Right ventricle myocardium inferior (tissue), 1 donor: ENCODE results near the gene IRF4. TPM values are rescaled to one million over a fixed set of nuclear protein-coding genes. Genes with fewer than 3 reads are reported as not detected.

Experiments
- ATAC-seq: fragments of 200-7000 bp; cut with Tn5 transposase; one replicate; pipeline ENCODE4 v1.9.1; 2020; ENCODE audit warnings: mild to moderate bottlenecking, moderate library complexity
- DNase-seq: peaks from one replicate; pipeline ENCODE4 v3.0.0; 2021; ENCODE audit errors: missing footprints
- intact Hi-C: fragments of 100-400 bp; cut with DNase I; formaldehyde crosslinking; loops from one replicate; pipeline ENCODE4 v1.11.0; 2022
- total RNA-seq: library from RNA; stranded (reverse); fragmentation: NEBNext Ultra II Directional; extraction: Animal tissue kit (Norgen Biotek cat#: 25700); gene quantifications from one replicate; pipeline ENCODE4 v1.2.1, GENCODE V29; 2021
- donor health status: DM: no; HTN: yes; CAD: no; lungs with severe emphysema.

The IRF4 gene
- total RNA-seq, 1 donor from 2014 or later: 0.68 TPM

DNA sequence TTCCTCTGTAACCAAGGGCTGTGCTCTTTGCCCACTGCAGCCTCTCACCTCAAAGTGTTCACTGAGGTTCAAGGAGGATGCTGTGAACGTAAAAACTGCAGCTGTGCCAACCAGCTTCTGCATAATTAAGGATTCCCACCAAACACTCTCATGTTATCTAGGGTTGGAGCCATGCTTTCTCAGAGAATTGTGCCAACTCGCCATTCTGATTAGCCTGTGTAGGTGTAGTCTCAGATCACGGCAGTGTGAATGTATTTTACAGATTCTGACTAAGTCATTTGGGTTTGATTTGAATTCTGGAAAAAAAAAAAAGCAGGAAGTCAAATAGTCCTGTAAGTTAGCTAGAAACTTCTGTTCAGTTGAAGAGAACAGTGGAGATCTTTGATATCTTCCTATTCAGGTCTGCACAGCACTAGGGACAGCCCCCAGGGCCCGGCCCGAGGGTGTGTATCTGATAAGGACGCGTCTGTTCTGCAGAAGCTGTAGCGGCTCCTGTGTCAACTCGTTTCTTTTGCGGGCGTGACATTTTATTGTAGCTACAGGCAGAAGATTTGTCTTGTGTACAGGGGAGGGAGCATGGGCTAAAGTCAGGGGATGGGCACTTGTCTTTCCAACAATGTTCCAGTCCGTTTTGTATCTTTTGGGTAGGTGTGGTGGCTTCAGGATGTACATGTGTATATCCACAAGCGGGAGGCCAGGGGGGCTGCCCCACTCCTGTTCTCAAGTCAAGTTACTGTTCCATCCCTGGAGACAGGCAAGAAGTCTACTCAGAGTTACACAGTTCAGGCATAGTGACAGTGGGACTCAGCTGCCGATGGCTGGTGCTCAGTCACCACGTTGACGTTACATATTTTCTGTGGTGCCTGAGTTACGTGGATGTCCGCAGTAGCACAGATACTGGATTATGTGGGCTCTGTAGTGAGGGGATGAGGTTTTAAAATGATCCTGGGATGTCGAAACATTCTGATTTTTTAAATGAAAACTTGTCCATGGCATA is 12.4 kb downstream of the IRF4 start:
- DNase-seq: no peak
- intact Hi-C loops: no loop called here
- no peak for ATAC-seq

DNA sequence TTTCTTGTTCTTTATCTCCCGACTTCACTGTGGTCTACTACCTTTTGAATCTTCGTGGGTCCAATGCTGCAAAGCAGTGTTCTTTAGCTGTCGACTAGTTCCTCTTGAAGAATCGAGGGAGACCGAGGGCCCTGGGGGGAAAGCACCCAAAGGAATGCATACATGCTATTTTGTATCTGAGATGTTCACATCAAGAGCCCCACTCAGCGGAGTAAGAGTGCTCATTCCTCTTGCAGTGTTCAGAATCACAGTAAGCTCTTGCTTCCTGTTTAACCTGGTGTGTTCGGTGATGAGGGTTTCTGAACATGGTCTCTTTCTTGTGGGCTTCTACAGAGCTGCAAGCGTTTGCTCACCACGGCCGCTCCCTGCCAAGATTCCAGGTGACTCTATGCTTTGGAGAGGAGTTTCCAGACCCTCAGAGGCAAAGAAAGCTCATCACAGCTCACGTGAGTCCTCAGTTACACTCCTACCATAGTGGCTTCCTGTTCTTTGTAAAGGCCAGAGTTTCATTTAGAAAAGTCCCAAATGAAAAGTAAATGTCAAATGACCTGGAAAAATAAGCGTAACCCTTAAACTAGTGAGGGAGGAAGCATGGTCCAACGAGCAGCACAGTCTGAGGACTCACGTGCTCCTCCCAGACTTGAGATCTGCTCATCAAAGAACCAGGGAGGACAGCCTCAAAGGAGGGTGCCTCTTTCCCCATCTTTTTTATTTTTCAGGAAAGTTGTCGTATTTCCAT is 13.3 kb downstream of the IRF4 start:
- intact Hi-C loops: no loop called here
- ATAC-seq (no peak), DNase-seq (no peak)

DNA sequence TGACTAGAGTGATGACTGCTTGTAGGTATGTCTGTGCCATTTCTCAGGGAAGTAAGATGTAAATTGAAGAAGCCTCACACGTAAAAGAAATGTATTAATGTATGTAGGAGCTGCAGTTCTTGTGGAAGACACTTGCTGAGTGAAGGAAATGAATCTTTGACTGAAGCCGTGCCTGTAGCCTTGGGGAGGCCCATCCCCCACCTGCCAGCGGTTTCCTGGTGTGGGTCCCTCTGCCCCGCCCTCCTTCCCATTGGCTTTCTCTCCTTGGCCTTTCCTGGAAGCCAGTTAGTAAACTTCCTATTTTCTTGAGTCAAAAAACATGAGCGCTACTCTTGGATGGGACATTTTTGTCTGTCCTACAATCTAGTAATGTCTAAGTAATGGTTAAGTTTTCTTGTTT is 16.6 kb downstream of the IRF4 start:
- DNase-seq (no peak), ATAC-seq (peak; percentile 6)
- intact Hi-C loops: loop anchor here (2.0 kb wide), 1 partner anchor 219 kb away; no protein-coding TSS in a partner anchor

DNA sequence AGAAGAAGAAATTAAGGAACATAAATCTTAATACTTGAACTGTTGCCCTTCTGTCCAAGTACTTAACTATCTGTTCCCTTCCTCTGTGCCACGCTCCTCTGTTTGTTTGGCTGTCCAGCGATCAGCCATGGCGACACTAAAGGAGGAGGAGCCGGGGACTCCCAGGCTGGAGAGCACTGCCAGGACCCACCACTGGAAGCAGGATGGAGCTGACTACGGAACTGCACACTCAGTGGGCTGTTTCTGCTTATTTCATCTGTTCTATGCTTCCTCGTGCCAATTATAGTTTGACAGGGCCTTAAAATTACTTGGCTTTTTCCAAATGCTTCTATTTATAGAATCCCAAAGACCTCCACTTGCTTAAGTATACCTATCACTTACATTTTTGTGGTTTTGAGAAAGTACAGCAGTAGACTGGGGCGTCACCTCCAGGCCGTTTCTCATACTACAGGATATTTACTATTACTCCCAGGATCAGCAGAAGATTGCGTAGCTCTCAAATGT is 17.1 kb downstream of the IRF4 start:
- intact Hi-C loops: loop anchor here (2.0 kb wide), 1 partner anchor 220 kb away; no protein-coding TSS in a partner anchor
- ATAC-seq (peak; percentile 97), DNase-seq (no peak)

DNA sequence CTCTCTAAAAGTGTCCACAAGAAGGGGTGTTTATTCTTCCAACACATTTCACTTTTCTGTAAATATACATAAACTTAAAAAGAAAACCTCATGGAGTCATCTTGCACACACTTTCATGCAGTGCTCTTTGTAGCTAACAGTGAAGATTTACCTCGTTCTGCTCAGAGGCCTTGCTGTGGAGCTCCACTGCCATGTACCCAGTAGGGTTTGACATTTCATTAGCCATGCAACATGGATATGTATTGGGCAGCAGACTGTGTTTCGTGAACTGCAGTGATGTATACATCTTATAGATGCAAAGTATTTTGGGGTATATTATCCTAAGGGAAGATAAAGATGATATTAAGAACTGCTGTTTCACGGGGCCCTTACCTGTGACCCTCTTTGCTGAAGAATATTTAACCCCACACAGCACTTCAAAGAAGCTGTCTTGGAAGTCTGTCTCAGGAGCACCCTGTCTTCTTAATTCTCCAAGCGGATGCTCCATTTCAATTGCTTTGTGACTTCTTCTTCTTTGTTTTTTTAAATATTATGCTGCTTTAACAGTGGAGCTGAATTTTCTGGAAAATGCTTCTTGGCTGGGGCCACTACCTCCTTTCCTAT is 17.9 kb downstream of the IRF4 start:
- no peak for ATAC-seq
- intact Hi-C loops: loop anchor here (2.0 kb wide), 1 partner anchor 221 kb away; no protein-coding TSS in a partner anchor
- no peak for DNase-seq

DNA sequence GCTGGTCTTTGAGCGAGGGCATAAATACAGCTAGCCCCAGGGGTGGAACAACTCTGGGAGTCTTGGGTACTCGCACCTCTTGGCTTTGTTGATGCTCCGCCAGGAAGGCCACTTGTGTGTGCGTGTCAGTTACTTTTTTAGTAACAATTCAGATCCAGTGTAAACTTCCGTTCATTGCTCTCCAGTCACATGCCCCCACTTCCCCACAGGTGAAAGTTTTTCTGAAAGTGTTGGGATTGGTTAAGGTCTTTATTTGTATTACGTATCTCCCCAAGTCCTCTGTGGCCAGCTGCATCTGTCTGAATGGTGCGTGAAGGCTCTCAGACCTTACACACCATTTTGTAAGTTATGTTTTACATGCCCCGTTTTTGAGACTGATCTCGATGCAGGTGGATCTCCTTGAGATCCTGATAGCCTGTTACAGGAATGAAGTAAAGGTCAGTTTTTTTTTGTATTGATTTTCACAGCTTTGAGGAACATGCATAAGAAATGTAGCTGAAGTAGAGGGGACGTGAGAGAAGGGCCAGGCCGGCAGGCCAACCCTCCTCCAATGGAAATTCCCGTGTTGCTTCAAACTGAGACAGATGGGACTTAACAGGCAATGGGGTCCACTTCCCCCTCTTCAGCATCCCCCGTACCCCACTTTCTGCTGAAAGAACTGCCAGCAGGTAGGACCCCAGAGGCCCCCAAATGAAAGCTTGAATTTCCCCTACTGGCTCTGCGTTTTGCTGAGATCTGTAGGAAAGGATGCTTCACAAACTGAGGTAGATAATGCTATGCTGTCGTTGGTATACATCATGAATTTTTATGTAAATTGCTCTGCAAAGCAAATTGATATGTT is 19.2 kb downstream of the IRF4 start:
- DNase-seq: no peak
- intact Hi-C loops: no loop called here
- no peak for ATAC-seq

DNA sequence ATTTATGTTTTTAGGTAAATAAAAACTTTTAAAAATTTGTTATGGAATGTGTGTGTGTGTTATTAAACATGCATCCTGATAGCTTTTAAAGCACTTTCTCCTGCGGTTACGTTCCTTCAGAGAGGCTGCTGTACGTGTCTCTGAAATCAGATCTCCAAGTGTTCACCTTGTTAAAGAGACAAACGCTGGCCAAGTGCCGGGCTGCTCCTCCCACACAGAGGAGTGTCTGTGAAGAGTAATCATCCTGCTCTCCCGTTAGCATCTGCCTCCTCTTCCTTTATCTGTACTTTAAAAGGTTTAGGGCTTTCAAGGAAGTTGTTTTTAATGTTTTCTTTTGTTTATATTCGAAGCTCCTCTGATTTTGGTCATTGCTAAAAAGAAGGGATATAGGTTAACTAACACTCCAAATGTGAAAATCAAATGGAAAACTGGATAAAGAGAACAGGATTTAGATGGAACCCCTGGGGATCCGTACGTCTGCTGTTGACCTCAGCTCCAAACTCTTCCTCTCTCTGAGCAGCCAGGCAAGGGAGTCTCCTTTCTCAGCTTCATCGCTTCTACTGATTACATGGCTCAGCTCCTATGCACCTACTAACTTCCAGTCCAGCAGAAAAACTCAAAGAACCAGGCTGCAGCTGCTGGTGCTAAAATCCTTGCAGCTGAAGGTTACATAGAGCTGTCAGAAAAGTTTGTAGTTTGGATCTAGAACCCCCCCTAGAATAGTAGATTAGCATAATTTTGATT is 20.0 kb downstream of the IRF4 start:
- DNase-seq: no peak
- ATAC-seq: no peak
- intact Hi-C loops: no loop called here

DNA sequence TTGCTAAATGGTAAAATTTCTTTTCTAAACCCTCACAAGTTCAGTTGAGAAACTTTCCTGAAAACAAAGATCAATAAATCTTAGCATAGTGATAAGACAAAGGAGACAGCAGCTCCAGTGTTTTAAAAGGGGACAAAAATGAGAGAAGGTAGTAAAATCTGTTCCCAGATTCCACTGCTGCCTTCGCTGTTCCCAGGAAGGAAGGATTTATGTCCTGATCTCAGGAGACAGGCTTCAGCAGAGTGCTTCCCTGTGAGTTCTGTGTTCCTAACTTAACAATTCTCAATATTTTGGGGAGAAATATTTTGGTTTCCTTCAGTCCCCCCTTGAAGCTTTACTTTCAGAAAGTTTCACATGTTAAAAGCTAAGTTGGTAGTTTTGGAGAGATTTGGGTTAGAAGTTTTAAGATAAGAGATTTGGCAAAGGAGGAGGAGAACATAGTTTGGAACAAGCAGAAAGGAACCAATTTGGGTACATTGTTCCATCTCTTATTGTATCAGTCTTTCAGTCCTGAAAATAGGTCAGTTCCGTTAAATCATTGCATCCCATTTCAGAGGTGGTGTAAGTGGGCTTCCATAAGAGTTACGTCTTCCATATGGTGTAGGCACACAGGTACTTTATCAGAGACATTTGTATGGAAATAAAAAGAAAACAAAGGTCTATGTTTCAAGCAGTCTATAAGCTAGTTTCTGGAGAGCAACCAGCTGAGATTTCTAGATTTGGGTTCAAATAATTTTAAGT is 20.8 kb downstream of the IRF4 start:
- DNase-seq (no peak), ATAC-seq (no peak)
- intact Hi-C loops: no loop called here

DNA sequence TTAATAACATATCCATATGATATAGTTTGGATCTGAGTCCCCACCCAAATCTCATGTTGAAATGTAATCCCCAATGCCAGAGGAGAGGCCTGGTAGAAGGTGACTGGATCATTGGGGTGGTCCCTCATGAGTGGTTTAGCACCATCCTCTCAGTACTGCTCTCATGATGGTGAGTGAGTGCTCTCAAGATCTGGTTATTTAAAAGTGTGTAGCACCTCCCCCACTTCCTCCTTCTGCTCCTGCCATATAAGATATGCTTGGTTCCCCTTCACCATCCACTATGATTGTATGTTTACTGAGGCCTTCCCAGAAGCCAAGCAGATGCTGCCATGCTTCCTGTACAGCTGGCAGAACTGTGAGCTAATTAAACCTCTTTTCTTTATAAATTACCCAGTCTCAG is 22.9 kb downstream of the IRF4 start:
- DNase-seq (no peak), ATAC-seq (no peak)
- intact Hi-C loops: no loop called here

DNA sequence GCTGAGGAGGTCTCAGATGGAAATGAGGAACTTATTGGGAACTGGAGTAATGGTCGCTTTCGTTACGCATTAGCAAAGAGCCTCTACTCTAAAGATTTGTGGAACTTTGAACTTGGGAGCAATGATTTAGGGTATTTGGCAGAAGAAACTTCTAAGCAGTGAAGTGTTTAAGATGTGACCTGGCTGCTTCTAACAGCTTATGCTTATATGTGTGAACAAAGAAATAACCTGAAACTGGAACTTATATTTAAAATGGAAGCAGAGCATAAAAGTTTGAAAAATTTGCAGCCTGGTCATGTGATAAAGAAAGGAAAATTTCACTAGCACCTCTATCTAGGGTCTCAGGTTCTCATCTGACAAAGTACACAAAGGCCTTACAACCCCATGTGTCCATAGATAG is 23.5 kb downstream of the IRF4 start:
- ATAC-seq (no peak), DNase-seq (no peak)
- intact Hi-C loops: no loop called here

DNA sequence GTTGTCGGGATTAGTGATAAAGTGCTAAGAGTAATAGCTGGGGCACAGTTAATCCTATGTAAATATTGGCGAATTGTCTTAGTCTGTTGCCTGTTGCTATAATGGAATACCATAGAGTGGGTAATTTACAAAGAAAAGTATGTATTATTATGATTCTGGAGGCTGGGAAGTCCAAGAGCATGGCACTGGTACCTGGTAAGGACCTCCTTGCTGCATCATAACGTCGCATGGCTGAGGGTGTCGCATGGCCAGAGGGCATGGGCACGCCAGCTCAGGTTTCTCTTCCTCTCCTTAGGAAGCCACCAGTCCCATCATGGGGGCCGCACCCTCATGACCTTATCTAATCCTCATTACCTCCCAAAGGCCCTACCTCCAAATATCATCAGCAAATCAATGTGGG is 29.7 kb downstream of the IRF4 start:
- intact Hi-C loops: no loop called here
- no peak for ATAC-seq

DNA sequence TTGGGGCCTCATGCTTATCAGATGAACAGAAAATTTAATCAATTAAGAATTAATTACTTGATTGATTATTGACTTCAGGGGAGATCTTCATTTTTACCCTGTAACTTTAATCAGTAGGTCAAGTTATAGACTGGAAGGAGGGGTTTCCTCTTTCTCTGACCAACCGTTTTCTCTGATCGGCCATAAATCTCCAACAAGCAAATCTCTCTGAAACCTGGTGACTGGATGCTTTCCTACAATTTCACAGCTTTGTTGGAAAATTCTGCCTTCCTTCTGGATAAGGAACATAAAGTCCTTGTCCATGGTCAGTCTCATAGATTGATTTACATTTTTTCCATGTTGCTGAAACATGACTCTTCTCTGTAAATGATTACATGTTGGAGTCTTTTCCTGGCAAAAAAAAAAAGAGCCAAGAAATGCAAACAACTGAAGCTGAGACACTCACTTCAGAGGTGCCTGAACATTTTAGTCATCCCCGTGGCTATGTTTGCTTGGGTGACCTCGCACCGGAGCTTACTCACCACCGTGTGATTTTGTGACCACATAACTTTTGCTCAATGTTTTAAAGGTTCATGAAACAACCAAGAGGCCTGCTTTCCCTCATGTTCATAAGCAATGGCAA is 31.0 kb downstream of the IRF4 start:
- DNase-seq (no peak), ATAC-seq (no peak)
- intact Hi-C loops: no loop called here

More for the DNA sequence above, 29.7 kb downstream of the IRF4 start:
- no peak for DNase-seq

DNA sequence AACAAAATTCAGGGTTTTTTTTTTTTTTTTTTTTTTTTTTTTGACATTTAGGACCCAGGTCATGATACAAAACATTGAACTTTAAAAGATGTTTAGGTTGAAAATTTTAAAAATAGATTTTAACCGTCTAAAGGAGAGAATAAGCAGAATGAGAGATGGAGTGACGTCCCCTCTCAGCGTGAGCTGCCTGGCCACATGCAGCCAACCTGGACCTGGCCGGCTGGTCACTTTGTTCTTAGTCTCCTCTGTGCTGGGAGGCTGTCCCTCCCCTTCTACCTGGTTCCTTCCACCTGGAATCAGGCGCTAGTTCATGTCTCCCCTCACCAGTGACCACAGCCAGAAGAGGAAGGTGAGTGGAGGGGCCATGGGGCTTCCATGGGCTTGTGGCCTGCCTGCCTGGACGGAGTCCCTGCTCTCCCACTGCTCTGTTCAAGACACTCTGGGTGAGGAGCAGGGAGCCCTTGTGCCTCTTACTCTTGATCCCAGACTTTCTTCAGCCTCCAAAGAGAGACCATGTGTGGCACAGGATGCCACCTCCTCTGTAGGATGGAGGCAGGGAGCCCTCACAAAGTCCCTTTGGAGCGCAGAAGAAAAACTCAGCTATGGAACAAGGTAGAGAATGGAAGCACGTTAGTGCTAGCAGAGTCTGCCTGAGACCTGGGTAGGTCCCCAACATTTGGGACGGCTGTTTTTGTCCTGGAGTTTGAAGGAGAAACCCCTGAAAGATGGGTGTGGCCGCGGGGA is 31.7 kb downstream of the IRF4 start:
- intact Hi-C loops: no loop called here

DNA sequence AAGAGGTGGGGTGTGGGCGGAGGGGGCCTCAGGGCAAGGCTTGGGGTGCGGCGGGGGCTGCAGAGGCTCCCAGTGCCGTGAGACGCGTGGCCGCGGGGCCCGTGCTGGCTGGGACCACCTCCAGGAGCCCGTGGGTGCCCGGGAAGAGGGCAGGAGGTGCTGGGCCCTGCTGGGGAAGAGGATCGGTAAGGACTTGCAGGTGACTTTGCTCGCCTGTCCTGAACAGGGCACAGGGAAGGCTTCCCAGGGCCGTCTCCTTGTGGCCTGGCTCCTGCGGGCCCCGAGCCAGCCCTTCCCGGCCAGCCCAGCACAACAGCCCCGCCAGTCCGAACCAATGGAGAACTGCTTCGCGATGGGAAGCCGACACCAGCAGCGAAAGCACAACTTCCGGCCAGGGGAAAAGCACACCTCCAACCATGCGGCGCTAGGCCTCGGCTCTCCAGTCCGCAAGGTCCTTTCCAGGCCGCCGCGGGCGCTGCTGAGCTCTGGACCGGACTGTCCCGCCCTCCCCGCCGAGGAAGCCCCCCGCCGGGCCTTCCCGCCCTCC is 32.3 kb downstream of the IRF4 start:
- intact Hi-C loops: no loop called here
- DNase-seq (no peak), ATAC-seq (no peak)

More for the DNA sequence above, 31.7 kb downstream of the IRF4 start:
- ATAC-seq (no peak), DNase-seq (no peak)

DNA sequence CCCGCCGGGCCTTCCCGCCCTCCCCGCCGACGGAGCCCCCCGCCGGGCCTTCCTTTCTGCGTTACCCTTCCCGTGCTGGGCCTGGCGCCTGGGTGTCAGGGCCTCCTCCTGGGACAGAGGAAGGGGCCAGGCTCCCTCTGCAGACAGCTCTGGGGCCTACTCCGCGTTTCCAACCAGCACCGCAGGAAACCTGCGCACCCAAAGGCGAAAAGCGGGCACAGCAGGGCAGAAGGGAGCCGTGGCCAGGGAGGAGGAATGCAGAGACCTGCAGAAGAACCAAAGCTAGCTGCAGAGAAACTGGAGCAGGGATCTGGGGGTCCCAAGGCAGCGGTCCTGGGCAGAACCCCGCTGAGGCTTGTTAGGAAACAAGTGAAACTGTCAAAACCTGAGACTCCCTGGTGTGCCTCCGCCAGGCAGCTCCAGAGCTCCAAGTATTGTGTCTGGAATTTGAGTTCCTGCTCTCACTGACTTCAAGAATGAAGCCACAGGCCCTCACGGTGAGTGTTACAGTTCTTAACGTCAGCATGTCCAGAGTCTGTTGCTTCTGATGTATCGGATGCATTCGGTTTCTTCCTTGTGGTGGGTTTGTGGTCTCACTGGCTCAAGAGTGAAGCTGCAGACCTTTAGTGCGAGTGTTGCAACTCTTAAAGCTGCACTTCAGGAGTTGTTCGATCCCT is 33.3 kb downstream of the IRF4 start:
- no peak for DNase-seq
- intact Hi-C loops: no loop called here
- no peak for ATAC-seq
